HG03060 (cell line): ENCODE measurements around the gene CDH23.

ENCODE experiments used
- ATAC-seq: cut with Tn5 transposase; IDR thresholded peaks from one replicate; pipeline ENCODE4 v1.9.1; 2021; ENCODE audit warnings: low read depth, moderate number of reproducible peaks; ENCODE audit not compliant: unreplicated experiment

The CDH23 gene

DNA sequence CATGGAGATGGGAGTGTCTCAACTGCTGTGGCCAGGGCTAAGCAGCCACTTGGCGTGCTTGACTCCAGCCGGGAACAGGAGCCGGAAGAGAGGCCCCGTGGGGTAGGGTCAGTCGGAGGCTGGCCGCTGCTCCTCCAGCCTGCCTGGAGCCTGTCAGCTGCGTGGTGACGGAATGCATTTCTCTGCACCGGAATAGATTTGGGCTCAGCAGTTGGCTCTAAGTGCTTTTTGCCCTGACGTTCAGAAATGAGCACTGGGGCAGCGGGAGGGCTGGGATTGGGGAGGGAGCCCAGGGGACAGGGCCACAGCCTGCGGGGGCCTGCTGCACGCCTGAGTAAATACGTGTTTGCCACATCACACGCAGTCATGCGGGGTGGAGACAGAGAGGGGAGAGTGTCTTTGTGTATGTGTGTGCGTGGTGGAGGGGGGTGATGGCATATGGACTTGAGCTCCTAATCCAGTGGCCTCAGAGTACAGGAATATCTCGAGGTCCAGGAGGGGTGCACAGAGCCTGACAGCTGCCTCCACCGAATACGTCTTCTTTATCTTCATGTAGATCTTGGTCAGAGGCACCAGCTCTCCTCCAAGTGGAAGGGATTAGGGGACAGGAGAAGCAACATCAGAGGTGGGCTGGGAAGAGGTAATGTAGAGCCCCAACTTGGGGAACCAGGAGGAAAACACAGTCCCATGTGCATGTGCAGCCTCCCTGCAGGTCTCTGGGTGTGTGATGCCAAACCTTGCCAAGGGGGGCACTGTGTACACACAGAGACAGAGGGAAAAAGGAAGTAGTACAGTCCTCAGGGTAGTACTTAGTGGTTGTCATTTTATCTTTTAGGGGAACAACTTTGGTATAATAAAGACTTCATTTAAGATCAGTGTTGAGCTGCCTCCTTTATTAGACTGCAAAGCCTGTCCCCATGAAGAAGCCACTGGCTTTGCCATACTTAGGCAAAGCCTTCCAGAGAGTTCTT is 151.4 kb downstream of the CDH23 start:
- no peak for ATAC-seq

DNA sequence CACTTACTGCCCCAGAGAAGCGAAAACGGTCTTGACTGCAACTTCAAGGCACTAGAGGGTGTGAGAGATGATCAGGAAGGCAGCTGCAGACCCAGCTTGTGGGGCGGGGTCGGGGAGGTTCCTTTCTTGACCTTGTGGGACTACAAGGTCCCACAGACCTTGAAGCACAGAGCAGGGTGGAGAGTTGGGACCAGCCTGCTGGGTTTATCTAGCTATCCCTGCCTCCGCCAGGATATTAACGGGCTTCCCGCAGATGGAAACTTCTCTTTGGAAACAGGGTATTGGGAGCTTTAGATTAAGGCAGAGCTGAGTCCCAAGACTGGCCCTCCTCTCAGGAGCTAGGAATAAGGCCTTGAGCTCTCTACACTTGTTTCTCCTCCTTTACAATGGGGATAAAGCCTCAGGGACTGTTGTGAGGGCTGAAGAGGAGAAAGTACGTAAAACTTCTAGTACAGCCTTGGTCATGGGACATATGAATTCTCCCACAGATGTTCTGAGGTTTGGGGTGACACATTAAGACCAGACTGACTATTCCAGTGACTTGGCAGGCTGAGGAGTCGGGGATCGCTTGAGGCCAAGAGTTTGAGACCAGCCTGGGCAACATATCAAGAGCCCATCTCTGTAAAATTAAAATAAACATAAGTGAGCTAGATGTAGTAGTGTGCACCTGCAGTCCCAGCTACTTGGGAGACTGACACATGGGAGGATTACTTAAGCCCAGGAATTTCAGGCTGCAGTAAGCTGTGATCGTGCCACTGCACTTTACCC is 153.2 kb downstream of the CDH23 start:
- ATAC-seq = no peak

DNA sequence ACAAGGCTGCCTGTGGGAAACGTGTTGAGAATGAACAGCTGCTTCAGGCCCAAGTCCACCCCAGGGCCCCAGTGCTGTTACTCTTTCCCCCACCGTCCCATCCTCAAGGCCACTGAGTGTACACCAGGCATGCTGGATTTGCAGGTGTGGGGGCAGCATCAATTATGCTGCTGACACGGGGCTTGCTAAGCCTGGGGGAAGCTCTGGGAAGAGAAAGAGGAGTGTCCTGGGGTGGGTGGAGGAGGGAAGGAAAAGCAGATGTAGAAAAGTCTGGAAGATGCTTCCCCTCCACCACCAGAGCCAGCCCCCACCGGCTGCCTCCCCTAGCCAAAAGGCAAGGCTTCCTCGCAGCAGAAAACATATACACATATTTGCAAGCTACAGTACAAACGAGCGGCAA is 153.9 kb downstream of the CDH23 start:
- no peak for ATAC-seq

DNA sequence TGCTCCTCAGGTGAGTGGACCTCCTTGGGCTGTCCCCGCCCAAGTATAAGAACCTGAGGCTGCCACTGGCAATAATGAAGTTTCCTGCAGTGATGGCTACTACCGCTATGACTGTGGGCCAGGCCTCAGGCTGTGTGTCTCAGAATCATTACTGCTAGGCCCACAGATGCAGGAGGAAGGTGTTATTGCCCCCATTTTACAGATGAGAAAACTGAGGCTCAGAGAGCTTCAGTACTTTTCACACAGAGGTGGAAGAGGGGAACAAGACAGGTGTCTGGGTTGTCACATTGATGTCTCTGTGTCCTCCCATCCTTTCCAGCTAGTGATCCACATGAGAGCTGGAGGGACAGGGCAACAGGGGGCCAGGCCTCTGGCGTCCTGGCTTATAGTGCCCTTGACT is 155.2 kb downstream of the CDH23 start:
- ATAC-seq = no peak

DNA sequence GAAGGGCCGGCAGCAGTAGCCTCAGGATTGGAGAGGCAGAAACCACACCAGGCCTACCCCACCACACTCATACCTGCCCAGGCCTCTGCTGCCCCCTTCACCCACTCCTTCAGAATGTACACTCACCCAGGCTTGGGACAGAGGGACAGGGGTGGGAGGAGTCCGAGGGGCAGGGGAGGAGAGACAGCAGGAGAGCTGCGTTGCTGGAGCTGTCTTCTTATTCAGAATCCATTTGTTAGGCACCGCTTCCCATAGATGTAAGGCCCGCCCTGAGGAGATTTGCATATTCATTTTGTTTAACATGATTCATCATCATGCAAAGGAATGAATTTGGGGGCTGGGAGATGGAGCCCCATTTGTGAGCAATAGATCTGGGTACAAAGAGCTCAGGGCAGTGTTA is 156.7 kb downstream of the CDH23 start:
- no peak for ATAC-seq

DNA sequence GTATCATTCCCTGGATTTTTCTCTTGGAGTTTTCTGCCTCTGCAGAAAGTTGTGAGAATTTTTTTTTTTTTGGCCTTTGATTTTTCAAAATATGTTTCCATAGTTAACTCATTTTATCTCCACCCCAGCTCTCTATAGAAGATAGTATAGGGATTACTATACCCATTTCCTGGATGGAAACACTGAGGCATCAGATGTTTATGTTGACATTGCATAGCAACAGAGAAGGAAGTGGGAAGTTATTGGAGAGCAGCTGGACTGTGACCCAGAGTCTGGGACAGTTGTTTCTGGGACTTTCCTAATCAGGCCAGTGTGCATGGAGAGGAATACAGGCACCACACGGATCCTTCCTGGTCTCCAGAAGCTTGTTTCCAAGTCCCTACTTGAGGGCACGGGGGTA is 158.0 kb downstream of the CDH23 start:
- ATAC-seq = no peak

DNA sequence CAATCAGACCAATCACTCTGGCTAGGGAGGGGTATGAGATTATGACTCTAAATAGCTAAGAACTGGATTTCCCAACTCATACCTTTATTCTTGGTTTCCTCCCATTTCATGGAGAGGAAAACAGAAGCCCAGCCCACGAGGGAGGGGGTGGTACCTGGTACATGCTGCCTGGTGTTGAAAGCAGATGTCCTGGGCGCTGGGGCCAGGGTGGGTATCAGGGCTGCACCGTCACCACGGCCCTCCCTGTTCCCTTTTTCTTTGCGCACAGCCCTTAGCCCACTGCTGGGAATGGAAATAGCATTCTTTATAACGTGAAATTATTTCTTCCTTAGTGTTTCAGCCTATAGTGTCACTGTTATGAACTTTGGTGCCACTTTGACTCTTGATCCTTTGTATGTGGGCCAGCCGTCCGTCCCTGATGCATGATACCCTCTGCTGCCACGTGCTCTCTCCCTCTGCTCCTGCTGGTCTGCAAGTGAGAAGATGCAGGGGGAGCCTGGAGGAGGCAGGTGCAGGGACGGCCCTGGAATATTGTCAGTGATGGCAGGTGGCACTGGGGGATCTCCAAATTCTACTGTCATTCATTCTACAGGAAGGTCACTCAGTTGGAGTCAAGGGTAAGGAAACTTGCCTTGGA is 158.5 kb downstream of the CDH23 start:
- ATAC-seq = no peak

DNA sequence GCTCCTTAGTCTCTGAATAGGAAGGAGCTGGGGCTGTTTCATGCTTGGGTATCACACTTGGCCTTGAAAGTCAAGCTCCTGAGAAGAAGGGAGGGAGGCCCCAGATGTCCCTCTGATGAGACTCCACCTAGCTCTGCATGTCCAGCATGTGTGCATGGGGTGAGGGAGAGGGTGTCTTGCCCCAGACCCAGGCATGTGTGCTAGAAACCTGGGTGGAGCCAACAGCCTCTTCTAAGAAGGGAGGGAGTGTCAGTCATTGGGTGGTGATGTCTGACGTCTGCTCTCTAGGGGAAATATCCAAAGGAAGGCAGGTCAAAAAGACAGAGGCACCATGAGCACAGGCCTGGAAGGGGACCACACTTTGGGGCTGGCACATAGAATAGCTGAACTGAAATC is 159.0 kb downstream of the CDH23 start:
- no peak for ATAC-seq

DNA sequence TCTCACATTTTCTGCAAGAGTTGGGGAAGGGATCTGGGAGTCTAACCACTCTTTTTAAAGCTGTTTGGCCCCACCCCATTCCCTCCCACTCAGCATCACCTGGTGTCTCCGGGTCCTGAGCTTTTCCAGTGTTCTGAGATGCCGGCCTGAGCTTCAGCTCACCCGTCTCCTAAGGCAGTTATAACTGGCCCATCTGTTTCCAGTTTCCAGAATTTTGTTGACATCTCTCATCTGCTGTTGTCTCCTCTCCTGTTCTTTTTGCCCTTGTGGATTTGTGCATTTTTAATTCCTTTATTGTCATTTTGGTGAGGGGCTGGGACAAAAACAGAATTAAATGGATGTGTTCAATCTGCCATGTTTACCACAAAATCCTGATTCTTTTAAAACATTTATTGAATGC is 162.3 kb downstream of the CDH23 start:
- ATAC-seq = no peak

DNA sequence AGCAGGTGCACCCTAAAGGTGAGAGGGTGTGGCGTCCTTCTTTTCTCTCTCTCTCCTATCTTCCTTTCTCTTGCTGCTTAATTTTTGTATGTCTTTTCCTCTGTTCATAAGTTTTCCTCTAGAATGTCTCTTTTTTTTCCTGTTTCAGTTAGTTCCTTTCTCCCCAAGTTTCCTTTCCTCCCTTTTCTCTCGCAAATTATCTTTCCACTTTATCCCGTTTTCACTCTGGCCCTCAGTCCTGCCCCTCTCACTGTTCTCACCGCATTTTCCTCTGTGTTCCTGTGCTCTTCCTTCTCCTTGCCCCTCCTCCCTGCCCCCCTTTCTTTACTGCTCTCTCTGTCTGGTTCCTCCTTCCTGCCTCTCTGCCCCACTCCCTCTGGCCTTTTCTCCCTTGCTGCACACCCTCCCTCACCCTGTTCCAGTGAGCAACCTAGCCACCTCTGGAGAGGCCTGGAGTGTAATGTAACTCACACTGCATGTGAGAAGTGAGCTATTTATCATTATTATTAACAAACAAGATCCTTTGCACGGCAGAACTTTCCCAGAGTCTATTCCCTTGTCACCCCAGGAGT is 164.4 kb downstream of the CDH23 start:
- no peak for ATAC-seq

DNA sequence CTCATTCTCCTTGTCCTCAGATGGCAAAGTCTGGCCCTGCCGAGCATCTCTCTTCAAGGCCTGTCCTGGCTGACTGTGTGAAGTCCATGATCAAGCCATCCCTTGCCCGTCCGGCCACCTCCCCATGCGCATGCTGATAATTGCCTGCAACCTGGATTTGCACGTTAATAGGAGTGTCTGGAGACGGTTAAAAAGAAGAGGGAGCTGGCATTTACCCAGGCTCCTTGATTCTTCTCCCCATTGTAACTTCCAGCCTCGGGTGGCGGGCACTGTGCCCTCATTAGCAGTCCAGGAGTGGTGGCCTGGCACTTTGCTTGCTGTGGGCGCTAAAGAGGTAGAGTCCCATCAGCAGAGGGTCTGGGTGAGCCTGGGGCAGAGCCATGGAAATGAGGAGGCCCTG is 165.5 kb downstream of the CDH23 start:
- no peak for ATAC-seq

DNA sequence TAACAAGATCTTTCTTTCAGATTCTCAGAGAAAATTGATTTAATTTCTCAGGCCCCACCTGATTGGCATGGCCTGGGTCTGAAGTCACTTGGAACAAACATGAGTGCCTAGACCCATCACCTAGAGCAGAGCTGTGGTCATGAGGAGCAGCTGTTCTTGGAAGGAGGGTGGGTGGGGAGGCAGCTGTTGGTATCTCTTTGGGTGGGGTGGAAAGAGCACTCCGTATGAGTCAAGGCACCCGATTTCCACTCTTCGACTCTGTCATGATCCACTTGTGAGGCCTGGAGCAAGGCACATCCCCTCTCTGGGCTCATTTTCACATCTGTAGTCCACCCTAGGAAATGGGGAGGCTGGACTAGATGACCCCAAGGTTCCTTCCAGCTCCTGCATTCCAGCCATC is 166.2 kb downstream of the CDH23 start:
- ATAC-seq = no peak

DNA sequence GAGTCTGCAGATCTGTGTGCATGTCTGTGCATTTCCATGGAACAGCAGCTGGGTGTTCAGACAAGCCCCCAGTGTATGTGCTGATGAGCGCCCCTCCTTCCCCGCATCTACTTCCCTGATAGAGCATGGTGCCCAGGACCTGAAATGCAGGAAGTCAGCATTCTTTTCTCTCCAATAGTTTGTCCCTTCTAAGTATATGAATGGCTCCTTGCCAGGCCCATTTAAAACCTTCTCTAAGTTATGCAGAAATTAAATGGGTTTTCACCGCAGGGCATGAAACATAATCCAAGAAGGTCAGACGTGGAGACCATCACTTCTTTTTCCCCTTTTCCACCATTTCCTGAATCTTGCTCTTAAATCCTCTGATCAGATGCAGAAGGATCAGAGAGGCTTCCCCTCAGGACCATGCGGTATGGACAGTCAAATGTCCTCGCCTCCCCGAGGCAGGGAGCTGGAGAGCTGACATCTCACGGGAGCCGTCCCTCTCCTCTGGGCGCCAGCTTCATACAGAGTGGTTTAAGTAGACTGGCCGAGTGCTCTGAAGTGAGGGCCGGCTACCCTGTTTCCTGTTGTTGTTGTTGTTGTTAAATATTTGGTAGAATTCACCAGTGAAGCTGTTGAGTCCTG is 167.6 kb downstream of the CDH23 start:
- ATAC-seq = no peak

DNA sequence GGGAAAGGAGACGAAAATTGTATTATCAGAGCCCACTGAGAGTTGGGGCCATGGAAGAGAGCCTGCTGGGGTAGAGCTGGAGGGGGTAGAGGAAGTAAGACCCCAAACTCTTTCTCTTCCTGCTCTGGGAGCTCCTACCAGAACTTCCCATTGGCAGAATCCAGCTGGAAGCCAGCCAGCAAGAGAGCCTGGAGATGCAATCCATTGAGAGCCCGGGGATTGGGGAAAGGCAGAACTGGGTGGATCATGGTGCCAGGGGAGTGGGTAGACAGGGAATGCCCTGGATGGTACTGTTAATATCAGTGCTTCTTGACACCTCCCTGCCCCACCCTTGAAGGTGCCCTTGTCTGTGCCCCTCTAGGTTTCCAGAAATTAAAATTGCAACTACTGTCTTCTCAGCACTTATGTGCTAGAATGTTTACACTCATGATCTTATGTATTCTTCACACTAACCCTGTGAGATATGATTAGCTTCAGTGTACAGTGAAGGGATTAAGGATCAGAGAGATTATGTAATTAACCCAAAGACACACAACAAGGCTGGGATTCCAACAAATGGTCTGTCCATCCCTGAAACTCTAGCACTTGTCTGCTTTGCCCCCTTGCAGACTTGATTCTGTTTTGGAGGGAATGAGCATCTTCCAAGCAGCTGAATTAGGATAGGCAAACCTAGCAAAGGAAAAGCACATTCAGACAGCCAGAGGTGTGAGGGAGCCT is 168.7 kb downstream of the CDH23 start:
- no peak for ATAC-seq

DNA sequence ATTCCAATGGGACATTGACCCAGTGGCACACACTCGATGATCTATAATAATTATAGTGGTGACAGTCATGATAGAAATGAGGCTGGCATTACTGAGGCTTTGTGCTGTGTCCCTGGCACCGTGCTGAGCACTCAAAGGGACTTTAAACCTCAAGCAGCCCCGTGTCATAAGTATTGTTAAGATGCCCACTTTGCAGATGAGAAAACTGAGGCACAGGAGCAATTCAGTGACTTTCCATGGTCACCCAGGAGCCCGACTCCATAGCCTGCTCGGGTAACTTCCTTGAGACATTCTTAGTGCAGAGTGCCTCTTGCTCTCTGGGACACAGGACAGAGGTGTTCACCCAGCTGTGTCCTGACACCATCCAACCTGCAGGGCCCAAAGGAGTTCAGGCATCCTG is 170.3 kb downstream of the CDH23 start:
- no peak for ATAC-seq

DNA sequence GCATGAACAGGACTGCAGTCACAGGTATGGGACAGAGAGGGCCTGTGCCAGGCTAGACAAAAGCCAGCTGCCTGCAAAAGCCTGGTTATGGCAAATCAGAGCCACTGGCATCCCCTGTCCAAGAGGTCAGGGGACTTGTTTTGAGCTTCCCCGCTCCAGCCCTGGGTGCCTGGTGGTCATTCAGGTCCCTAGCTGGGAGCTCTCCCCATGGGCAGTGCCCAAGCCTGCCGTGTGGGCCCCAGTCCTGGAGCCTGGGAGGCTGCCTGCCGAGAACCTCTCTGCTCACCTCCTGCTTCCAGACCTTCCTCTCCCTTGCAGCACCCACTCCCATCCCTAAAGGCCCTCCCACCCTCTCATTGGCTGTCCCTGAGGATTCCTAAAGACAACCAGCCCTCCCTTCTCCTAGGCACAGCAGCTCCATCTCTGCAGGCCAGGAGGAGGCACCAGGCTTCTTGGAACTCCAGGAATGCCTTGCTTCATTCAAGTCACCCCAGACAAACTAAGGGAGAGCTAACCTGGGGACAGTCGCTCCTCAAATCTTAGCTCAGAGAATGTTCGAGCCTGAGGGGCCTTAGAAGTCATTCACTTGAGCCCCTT is 172.3 kb downstream of the CDH23 start:
- no peak for ATAC-seq

DNA sequence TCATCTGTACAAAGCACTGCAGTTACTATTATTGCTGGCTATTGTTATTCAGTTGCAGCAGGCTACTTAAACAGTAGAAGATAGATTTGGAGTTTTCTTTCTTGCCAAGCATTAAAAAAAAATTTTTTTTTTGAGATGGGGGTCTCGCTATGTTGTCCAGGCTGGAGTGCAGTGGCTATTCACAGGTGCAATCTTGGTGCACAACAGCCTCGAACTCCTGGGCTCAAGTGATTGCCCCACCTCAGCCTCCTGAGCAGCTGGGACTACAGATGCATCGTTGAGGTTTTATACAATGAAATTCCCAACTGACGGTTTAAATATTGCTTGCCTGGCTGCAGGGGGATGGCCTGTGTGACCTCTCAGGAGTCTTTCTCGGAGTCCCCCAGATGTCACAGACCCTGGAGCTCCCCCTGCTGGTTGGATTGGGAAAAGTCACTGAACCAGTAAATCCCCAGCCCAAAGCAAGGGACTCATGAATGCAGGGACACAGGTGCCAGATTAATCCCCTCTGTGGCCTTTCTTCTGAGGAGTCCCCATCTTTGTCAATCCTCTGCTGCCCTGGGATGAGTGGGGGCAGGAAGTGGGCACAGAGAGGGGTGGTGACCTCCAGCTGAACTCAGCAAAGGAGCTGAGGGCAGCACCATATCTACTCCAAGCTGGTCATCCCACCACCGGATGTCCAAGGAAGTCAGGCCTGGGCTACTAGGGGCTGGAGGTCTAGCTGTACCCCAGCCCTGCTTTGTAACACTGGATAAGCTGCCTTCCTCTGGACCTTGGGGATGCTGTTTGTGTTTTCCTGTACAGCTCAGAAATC is 173.3 kb downstream of the CDH23 start:
- no peak for ATAC-seq

DNA sequence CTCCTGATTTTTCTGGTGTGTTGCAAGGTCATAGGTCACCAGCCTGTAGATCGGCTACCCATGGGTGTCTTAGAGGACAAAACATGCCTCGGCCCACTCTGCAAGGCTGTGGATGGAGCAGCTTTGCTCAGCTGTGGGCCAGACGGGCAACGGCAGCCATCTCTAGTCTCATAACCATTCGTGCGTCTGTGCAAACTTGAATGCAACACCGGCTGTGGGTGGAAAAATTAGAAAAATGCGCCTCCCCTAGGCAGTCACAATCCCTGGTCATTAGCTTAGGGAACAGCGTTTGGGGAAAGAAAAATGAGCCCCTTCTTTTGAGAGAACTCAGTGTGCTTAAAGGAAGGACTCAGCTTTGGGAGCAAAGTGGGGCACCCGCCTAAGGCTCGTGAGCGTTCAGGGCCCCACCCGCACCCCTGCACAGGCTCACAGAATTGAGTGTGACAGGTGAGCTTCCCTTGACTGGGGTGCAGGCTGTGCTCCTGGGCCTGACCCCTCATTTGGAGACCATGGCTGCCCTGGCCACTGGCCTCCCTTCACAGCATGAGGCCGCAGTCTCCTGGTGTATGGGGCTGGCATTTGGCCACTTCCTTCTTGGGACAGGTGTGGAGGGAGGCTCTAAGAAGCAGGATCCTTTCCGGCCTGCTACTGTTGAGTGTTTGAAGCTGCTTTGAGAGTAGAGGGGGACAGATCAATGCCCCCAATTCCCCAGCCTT is 174.9 kb downstream of the CDH23 start:
- ATAC-seq = no peak
